ENCODE results near the gene CHIC1. TPM values are rescaled to one million over a fixed set of nuclear protein-coding genes. Genes with fewer than 3 reads are reported as not detected.

CHIC1 gene
- polyA plus RNA-seq, 1 donor: 8.1 TPM

Other genes starting within 250 kb of the CHIC1 start
- gene CDX4, start 116.1 kb upstream of the CHIC1 start, polyA plus RNA-seq (ENCODE audit: insufficient read length): not detected

All from forelimb muscle (tissue), 1 donor.